Activated CD4-positive, alpha-beta T cell treated with anti-CD3 and anti-CD28 coated beads, Interleukin-2, amount 50 U/mL, for 48 hours (primary cell): ENCODE data around the gene OGFOD2.
A peak's percentile ranks its signal among the peaks of the same experiment; 100 is the strongest.

ENCODE experiments used
- DNase-seq, 2 experiments: peaks; one replicate each; pipeline ENCODE4 v3.0.0-alpha.2; 2020

OGFOD2 gene

DNA sequence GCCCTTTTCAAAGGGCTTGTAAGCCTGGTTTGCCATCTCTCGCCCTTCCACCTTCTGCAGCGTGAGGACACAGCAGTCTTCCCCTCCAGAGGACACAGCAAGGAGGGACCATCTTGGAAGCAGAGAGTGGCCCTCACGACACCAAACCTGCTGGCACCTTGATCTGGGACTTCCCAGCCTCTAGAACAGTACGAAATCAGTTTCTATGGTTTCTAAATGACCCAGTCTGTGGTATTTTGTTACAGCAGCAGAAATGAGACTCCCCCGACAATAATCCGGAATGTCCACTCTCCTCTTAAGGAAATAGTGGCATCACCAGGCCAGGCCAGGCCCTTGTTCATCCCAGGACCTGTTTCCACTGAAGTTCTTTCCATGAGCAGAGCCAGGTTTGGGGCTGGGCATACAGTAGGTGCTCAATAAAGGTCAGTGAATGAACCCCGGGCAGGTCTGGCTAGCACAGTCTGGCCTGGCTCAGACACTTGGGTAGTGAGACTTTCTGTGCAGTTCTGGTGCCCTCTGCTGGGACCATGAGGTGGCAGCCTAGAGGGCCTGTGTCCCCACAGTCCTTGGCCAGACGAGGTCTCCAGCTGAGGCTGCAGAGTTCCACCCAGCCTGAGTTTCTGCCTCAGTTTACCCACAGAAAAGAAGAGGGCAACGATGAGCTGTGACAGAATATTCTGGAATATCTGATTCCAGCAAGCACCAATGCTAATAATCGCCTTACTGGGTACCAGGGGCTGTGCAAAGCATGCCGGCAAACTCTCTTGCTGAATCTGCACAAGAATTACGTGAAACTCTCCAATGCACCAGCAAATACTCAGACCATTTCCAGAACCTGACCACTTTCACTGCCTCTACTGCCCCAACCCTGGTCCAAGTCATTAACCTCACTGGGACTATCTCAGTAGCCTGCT lies 22.8 kb upstream of the OGFOD2 start:
- peak; percentile 74 to 81 for DNase-seq

GRCh38 chr12:122955156-122955555 lies 19.9 kb upstream of the OGFOD2 start:
- DNase-seq, result no peak

- no peak for DNase-seq
Observed at GRCh38 chr12:122956035-122956434, 19.0 kb upstream of the OGFOD2 start.

DNA sequence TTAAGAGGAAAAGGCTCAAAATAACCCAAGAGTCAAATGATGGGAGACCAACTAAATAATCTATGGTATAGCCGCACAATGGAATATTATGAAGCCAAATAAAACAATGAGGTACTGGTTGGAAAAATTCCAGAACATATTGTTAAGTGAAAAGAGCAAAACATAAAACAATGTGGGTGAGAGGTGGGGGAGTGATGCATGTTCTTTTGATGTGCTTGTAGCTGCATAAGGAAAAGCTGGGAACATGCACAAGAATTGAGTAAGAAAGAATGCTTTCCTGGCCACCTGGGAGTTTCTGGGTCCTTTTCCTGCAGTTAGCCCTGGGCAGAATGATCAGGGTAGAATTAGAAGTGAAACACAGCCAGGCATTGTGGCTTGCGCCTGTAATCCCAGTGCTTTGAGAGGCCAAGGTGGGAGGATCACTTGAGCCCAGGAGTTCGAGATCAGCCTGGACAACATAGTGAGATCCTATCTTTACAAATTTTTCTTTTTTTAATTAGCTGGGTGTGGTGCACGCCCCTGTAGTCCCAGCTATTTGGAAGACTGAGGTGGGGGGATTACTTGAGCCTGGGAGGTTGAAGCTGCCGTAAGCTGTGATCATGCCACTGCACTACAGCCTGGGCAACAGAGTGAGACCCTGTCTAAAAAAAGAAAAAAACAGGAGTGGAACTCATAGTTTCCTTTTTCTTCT lies 16.7 kb upstream of the OGFOD2 start:
- no peak for DNase-seq

GRCh38 chr12:122959566-122960192 lies 15.4 kb upstream of the OGFOD2 start:
- DNase-seq, result no peak

GRCh38 chr12:122960193-122960569 lies 14.9 kb upstream of the OGFOD2 start:
- DNase-seq, result no peak

GRCh38 chr12:122961531-122962329 lies 13.3 kb upstream of the OGFOD2 start:
- DNase-seq, result no peak

- DNase-seq, result no peak
Observed at GRCh38 chr12:122963941-122964265, 11.1 kb upstream of the OGFOD2 start.

DNA sequence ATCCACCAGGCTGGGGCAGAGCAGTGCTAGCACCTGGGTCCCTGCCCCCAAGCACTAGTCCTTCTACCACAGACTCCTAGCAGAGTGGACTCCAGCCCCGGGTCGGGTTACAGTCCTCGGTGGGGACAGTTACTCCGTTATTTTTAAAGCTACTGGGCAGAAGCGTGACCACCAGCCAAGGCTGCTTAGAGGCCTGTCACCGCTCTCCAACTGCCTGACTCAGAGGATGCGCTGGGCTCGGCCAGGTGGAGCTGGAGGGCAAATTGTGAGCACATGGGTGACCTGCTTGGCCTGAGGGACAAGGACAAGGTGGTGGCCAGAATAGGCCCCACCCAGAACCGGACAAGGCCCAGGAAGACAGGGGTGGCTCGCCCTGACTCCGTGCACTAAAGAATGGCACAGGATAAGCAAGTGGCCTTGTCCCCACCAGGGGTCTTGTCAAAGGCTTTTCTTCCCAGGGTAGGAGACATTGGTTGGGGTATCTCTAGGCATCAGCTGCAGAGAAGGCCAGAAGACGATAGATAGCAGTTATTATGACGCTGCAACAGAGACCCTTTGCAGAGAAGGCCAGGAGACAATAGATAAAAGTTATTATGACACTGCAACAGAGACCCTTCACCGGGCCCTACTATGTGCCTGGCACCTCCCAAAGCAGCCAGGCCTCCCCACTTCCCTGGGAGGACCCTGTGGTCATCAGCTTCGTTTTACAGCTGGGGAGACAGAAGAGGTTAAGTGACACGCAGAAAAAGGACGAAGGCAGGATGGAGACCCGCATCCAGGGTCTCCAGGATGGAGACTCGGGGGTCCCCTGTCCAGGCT lies 10.4 kb upstream of the OGFOD2 start:
- DNase-seq, result no peak

GRCh38 chr12:122965321-122965751 lies 9.7 kb upstream of the OGFOD2 start:
- no peak for DNase-seq

- peak; percentile 96 to 98 for DNase-seq
Observed at GRCh38 chr12:122965851-122966742, 8.9 kb upstream of the OGFOD2 start, which contains the start of gene ABCB9. TSS of gene ABCB9 (minus strand) at chr12:122966463. CDS start at chr12:122960235, 6,228 bp downstream.

DNA sequence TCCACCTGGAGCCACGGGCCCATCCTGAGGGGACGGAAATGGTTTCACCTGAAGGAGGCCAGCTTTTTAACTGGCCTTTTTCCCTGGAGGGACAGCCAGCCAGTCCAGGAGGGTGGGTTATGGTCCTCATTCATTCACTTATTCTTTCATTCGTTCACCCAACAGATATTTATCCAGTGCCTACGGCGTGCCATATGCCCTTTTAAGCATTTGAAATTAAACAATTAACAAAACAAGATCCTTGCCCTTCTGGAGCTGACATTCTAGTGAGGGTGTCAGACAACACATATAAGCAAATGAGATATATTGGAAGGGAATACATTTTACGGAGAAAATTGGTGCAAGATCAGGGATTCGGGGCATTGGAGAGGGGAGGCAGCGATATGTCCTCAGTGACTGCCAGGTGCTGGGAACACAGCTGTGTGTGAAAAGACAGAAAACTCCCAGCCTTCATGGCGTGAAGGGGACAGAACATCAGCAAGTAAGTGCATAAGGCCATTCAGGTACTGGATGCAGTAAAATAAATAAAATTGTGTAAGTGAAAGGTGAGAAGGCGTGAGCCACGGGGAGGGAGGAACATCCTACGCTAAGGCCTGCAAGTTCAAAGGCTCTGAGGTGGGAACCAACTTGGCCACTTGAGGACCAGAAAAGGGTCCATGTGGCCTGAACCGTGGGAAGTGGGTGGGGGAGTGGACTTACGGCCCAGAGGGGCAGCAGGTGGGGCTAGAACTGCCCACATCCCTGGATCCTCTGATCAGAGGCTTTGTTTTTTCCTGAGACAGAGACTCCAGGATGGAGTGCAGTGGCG lies 8.1 kb upstream of the OGFOD2 start:
- no peak for DNase-seq

DNA sequence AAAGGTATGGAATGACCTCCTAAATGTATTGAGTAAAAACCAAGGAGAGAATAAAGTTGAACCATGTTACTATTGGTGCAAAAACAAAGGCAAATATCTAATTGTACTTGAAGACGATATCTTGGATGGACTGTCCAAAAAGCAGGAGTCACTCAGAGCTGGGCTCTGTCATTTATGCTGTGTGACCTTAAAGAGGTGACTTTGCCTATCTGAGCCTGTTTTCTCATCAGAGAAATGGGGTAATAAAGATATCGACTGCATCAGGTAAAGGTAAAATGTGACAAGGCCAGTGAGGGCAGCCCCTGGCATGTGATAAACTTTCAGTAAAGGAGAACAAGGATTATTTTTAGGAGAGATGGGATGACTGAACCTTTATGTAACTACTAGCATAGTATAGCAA lies 6.9 kb upstream of the OGFOD2 start:
- DNase-seq, result no peak

DNA sequence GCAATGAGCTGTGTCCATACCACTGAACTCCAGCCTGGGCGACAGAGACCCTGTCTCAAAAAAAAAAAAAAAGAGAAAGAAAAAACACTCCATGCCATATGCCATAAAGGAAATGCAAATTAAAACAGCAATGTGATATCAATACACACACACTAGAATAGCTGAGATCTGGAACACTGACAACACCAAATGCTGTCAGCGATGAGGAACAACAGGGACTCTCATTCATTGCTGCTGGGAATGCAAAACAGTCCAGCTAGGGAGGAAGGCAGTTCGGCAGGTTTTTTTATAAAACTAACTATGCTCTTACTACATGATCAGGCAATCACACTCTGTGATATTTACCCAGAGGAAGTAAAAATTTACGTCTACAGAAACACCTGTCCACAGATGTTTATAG lies 5.4 kb upstream of the OGFOD2 start:
- DNase-seq, result no peak

DNA sequence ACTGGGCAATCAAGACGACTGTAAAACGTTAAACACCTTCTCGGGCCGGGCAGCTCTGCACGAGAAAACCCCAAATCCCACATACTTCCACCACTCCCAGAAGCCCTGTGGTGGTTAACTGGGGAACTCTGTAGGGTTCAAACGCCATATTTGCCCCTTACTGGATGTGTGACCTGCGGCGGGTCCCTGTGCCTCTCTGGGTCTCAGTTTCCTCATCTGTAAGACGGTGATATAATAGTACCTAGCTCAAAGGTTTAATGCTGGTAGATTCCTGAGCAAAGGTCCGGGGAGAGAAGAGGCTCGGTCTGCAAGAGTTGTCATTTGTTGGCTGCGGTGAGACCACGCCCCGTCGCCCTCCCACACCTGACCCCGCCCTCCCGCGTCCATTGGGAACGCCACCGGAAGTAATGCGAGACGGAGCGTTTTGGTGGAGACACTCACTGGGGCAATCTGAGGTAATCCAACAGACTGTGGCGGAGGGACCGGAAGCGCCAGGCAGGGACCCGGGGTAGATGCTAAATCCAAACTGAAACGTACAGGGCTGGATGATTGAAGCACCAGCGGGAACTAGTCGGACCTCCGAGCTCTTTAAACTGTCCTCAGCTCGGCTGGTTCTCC lies 661 bp upstream of the OGFOD2 start:
- peak; percentile 99 to 100 for DNase-seq

DNA sequence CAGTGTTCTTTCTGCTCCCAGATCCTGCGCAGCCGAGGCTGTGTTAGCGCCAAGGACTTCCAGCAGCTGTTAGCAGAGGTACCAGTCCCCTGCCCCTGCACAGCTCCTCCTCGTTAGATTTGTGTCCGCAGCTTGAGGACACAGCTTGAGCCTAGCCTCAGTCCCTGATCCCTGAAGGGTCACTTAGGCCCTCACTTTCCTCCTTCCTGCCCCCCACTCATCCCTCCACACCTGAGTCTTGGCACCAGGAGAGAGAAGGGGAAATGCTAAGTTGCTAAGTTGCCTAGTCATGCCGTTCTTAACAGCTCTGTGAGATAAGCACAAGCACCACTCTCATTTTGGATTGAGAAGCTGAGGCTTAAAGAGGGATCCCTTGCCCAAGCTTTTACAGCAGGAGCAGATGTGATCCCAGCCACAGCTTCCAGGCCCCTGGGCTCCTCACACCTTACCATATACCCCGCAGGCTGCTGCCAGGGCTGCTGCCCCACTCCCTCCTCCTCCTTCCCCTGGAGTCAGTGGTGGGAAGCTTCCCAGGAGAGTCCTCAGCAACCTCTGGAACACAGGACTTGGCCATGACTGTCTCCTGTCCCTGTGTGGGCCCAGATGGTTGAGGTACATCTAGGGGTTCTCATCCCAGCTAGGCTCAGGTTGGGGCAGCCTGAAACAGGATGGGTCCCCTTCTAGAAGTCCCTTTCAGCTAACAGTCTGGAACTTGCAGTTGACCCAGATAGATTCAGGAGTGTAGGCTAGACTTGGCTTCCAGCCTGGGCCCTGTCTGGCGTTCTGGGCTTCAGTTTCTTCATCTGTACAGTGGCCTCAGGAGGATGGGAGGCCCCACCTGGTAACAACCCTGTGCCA lies 975 bp downstream of the OGFOD2 start:
- DNase-seq, result no peak

DNA sequence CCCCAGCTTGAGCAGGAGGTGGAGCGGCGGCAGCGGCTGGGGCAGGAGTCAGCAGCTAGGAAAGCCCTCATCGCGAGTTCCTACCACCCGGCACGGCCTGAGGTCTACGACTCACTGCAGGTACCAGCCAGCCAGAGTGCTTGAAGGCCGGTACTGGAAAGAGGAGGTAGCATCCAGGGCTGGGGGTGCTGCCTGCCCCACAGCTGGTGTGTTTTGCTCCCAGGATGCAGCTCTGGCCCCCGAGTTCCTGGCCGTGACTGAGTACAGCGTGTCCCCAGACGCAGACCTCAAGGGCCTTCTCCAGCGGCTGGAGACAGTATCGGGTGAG lies 1.6 kb downstream of the OGFOD2 start:
- DNase-seq, result no peak

DNA sequence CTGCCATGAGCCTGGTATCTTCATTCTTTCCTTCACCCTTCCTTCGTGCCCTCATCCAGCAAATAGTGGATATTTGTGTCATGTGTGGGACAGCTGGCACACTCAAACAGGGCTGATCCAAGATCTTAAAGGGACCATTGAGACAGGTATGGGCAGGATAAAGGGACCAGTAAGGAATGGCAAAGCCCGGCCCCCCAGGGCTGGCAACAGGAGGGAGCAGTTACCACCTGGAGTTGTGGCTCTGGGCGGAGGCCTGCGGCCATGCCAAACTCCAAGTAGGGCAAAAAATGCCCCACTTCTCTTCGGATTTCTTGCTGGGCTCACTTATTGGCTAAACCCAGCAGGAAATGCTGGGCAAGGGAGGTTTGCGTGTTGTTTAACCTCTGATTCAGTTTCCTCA lies 2.1 kb downstream of the OGFOD2 start:
- no peak for DNase-seq
